ENCODE results near the gene STAP2. TPM values are rescaled to one million over a fixed set of nuclear protein-coding genes. Genes with fewer than 3 reads are reported as not detected.

Gene STAP2
- total and polyA plus RNA-seq, 9 of the 15 experiments (the other 6 are each of a cell fraction or from before 2014, with no cell fraction given) = 1.2 to 9.8 (median 4.5) TPM

- TF ChIP-seq SIN3A (IDR thresholded peaks at IDR 0.05; ENCODE audit: borderline replicate concordance in 2 of 2, control insufficient read depth in 1 of 2, low read depth in 2 of 2, low read length in 2 of 2) (peak in 1 of 2 experiments; percentile 93; a peak in 3 of 4 replicates), CGGBP1 (CRISPR knock-in tag; IDR thresholded peaks at IDR 0.05) (no peak; the same call in 1 of the 2 replicates), PCBP1 (IDR thresholded peaks at IDR 0.05; ENCODE audit: low read depth, low read length, poor library complexity, severe bottlenecking) (peak; percentile 28), RERE (CRISPR knock-in tag; IDR thresholded peaks at IDR 0.05; ENCODE audit: borderline replicate concordance) (0 out of 2 replicates have a peak, but pooled peaks have one; percentile 7)
- TF ChIP-seq, protein P1, sequence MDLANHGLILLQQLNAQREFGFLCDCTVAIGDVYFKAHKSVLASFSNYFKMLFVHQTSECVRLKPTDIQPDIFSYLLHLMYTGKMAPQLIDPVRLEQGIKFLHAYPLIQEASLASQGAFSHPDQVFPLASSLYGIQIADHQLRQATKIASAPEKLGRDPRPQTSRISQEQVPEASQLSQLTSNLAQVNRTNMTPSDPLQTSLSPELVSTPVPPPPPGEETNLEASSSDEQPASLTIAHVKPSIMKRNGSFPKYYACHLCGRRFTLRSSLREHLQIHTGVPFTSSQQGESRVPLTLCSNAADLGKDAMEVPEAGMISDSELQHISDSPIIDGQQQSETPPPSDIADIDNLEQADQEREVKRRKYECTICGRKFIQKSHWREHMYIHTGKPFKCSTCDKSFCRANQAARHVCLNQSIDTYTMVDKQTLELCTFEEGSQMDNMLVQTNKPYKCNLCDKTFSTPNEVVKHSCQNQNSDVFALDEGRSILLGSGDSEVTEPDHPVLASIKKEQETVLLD (IDR thresholded peaks at IDR 0.05) = peak; percentile 80
- TF ChIP-seq, protein P2, sequence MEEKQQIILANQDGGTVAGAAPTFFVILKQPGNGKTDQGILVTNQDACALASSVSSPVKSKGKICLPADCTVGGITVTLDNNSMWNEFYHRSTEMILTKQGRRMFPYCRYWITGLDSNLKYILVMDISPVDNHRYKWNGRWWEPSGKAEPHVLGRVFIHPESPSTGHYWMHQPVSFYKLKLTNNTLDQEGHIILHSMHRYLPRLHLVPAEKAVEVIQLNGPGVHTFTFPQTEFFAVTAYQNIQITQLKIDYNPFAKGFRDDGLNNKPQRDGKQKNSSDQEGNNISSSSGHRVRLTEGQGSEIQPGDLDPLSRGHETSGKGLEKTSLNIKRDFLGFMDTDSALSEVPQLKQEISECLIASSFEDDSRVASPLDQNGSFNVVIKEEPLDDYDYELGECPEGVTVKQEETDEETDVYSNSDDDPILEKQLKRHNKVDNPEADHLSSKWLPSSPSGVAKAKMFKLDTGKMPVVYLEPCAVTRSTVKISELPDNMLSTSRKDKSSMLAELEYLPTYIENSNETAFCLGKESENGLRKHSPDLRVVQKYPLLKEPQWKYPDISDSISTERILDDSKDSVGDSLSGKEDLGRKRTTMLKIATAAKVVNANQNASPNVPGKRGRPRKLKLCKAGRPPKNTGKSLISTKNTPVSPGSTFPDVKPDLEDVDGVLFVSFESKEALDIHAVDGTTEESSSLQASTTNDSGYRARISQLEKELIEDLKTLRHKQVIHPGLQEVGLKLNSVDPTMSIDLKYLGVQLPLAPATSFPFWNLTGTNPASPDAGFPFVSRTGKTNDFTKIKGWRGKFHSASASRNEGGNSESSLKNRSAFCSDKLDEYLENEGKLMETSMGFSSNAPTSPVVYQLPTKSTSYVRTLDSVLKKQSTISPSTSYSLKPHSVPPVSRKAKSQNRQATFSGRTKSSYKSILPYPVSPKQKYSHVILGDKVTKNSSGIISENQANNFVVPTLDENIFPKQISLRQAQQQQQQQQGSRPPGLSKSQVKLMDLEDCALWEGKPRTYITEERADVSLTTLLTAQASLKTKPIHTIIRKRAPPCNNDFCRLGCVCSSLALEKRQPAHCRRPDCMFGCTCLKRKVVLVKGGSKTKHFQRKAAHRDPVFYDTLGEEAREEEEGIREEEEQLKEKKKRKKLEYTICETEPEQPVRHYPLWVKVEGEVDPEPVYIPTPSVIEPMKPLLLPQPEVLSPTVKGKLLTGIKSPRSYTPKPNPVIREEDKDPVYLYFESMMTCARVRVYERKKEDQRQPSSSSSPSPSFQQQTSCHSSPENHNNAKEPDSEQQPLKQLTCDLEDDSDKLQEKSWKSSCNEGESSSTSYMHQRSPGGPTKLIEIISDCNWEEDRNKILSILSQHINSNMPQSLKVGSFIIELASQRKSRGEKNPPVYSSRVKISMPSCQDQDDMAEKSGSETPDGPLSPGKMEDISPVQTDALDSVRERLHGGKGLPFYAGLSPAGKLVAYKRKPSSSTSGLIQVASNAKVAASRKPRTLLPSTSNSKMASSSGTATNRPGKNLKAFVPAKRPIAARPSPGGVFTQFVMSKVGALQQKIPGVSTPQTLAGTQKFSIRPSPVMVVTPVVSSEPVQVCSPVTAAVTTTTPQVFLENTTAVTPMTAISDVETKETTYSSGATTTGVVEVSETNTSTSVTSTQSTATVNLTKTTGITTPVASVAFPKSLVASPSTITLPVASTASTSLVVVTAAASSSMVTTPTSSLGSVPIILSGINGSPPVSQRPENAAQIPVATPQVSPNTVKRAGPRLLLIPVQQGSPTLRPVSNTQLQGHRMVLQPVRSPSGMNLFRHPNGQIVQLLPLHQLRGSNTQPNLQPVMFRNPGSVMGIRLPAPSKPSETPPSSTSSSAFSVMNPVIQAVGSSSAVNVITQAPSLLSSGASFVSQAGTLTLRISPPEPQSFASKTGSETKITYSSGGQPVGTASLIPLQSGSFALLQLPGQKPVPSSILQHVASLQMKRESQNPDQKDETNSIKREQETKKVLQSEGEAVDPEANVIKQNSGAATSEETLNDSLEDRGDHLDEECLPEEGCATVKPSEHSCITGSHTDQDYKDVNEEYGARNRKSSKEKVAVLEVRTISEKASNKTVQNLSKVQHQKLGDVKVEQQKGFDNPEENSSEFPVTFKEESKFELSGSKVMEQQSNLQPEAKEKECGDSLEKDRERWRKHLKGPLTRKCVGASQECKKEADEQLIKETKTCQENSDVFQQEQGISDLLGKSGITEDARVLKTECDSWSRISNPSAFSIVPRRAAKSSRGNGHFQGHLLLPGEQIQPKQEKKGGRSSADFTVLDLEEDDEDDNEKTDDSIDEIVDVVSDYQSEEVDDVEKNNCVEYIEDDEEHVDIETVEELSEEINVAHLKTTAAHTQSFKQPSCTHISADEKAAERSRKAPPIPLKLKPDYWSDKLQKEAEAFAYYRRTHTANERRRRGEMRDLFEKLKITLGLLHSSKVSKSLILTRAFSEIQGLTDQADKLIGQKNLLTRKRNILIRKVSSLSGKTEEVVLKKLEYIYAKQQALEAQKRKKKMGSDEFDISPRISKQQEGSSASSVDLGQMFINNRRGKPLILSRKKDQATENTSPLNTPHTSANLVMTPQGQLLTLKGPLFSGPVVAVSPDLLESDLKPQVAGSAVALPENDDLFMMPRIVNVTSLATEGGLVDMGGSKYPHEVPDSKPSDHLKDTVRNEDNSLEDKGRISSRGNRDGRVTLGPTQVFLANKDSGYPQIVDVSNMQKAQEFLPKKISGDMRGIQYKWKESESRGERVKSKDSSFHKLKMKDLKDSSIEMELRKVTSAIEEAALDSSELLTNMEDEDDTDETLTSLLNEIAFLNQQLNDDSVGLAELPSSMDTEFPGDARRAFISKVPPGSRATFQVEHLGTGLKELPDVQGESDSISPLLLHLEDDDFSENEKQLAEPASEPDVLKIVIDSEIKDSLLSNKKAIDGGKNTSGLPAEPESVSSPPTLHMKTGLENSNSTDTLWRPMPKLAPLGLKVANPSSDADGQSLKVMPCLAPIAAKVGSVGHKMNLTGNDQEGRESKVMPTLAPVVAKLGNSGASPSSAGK (IDR thresholded peaks at IDR 0.05) = peak; percentile 99
Observed at GRCh38 chr19:4374498-4375163, 36.0 kb upstream of the STAP2 start (continued).
